Right ventricle myocardium inferior (tissue), 1 donor: ENCODE results near the gene ZGLP1. TPM values are rescaled to one million over a fixed set of nuclear protein-coding genes. Genes with fewer than 3 reads are reported as not detected.
"Not testable (repeated sequence)": the region's sequence is repeated elsewhere in the genome, so short reads cannot be mapped to it uniquely, and the experiment has no call there.

Source experiments
- ATAC-seq: fragments of 200-7000 bp; cut with Tn5 transposase; one replicate; pipeline ENCODE4 v1.9.1; 2020; ENCODE audit warnings: mild to moderate bottlenecking, moderate library complexity
- DNase-seq: peaks from one replicate; pipeline ENCODE4 v3.0.0; 2021; ENCODE audit errors: missing footprints
- intact Hi-C: fragments of 100-400 bp; cut with DNase I; formaldehyde crosslinking; loops from one replicate; pipeline ENCODE4 v1.11.0; 2022
- total RNA-seq: library from RNA; stranded (reverse); fragmentation: NEBNext Ultra II Directional; extraction: Animal tissue kit (Norgen Biotek cat#: 25700); gene quantifications from one replicate; pipeline ENCODE4 v1.2.1, GENCODE V29; 2021
- donor health status: DM: no; HTN: yes; CAD: no; lungs with severe emphysema.

The ZGLP1 gene
- total RNA-seq, 1 donor from 2014 or later, result 0.65 TPM

GRCh38 chr19:10286803-10287737 lies 22.5 kb downstream of the ZGLP1 start, which contains the start of gene ICAM4:
ICAM4 (plus strand) TSS chr19:10286955; CDS start chr19:10287013, 58 bp downstream.
- peak; percentile 91 for DNase-seq
- intact Hi-C loops, result no loop called here
- ATAC-seq, result peak; percentile 76

DNA sequence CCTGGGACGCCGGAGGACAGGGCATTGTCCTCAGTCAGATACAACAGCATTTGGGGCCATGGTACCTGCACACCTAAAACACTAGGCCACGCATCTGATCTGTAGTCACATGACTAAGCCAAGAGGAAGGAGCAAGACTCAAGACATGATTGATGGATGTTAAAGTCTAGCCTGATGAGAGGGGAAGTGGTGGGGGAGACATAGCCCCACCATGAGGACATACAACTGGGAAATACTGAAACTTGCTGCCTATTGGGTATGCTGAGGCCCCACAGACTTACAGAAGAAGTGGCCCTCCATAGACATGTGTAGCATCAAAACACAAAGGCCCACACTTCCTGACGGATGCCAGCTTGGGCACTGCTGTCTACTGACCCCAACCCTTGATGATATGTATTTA lies 24.2 kb downstream of the ZGLP1 start:
- peak; percentile 22 for DNase-seq
- intact Hi-C loops, result no loop called here

GRCh38 chr19:10284960-10285278 lies 24.7 kb downstream of the ZGLP1 start:
- intact Hi-C loops, result no loop called here
- no peak for ATAC-seq

More for the DNA sequence above, 24.2 kb downstream of the ZGLP1 start:
- no peak for ATAC-seq

DNA sequence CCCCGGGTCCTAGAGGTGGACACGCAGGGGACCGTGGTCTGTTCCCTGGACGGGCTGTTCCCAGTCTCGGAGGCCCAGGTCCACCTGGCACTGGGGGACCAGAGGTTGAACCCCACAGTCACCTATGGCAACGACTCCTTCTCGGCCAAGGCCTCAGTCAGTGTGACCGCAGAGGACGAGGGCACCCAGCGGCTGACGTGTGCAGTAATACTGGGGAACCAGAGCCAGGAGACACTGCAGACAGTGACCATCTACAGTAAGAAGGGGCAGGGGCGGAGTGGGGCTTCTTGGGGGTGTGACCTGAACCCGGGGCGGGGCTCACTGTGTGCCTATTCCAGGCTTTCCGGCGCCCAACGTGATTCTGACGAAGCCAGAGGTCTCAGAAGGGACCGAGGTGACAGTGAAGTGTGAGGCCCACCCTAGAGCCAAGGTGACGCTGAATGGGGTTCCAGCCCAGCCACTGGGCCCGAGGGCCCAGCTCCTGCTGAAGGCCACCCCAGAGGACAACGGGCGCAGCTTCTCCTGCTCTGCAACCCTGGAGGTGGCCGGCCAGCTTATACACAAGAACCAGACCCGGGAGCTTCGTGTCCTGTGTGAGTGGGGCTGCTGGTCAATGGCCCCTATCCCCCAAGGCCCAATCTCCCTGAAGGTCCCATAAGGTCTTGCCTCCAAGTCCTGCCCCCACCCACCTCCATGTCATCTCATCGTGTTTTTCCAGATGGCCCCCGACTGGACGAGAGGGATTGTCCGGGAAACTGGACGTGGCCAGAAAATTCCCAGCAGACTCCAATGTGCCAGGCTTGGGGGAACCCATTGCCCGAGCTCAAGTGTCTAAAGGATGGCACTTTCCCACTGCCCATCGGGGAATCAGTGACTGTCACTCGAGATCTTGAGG lies 25.3 kb downstream of the ZGLP1 start:
- ATAC-seq (no peak), DNase-seq (peak; percentile 31)
- intact Hi-C loops, result no loop called here

More at GRCh38 chr19:10284960-10285278, 24.7 kb downstream of the ZGLP1 start:
- DNase-seq, result peak; percentile 23

DNA sequence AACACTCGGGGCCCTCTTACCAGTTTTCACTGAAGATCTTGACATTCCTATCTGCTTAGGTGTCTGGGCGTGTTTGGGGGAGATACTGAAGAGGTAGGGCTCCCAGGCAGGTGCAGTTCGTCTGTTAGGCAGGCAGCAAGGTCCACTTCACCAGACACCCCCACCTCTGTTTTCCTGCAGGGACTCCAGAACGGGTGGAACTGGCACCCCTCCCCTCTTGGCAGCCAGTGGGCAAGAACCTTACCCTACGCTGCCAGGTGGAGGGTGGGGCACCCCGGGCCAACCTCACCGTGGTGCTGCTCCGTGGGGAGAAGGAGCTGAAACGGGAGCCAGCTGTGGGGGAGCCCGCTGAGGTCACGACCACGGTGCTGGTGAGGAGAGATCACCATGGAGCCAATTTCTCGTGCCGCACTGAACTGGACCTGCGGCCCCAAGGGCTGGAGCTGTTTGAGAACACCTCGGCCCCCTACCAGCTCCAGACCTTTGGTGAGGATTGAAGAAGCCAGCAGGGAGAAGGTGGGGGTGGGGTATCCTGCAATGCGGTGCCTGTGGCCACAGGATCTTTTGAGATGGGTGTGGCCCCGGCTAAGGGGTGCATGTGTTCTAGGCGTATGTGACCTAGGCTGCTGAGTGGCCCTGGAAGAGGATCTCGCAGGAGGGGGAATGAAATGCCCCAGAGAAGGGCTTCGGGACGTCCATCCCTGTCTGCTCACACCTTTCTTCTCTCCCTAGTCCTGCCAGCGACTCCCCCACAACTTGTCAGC lies 26.1 kb downstream of the ZGLP1 start:
- peak; percentile 53 for DNase-seq
- intact Hi-C loops, result no loop called here
- no peak for ATAC-seq

- ATAC-seq, DNase-seq, intact Hi-C loops: not testable (repeated sequence)
Observed at GRCh38 chr19:10282043-10282442, 27.6 kb downstream of the ZGLP1 start.

- ATAC-seq (no peak), DNase-seq (peak; percentile 32)
- intact Hi-C loops, result no loop called here
Observed at GRCh38 chr19:10279737-10280442, 29.7 kb downstream of the ZGLP1 start.

DNA sequence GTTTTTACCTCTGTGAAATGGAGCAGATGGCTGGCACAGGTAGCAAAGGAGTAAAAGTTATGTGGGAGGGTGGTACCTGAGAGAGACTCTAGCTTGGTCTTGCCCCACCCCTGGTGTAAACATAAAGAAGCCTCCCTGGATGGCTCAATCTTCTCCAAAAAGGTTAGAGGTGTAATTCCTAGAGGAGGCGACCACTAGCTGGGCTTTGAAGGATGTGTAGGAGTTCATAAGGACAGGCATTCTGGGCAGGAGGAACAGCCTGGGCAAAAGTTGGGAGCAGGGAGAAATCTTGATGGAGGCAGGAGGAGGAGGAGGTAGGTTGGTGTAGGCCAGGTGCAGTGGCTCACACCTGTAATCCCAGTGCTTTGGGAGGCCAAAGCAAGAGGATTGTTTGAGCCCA lies 30.7 kb downstream of the ZGLP1 start:
- ATAC-seq (no peak), DNase-seq (no peak)
- intact Hi-C loops, result no loop called here

GRCh38 chr19:10277795-10278589 lies 31.6 kb downstream of the ZGLP1 start:
- intact Hi-C loops, result no loop called here
- DNase-seq (no peak), ATAC-seq (no peak)

GRCh38 chr19:10274589-10274988 lies 35.0 kb downstream of the ZGLP1 start:
- intact Hi-C loops, result no loop called here
- DNase-seq, result peak; percentile 55
- no peak for ATAC-seq

DNA sequence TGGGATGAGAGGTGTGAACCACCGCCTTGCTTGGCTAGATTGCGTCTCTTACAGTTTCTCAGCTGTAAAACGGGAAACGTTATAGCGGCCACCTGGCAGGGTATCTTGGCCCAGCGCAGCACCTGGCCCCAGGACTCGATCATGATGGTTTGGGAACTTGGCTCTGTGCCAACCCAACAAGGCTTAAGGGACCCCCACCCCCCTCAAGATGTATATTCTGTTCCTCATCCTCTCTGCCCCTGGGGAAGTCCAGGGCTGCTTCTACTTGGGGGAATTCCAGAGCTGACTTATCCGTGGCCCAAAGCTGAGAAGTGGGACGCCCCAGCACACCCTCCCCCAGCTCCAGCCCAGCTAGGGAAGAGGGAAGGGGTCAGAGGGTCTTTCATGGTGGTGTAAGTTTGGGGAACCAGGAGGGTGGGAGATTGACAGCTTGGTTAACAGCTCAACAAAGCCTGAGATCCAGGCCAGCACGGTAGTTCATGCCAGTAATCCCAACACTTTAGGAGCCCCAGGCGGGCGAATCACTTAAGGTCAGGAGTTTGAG lies 38.0 kb downstream of the ZGLP1 start:
- DNase-seq (peak; percentile 21), ATAC-seq (no peak)
- intact Hi-C loops, result loop anchor here (2.0 kb wide), 1 partner anchor 61 kb away; the partner anchor contains the start of gene RAVER1

GRCh38 chr19:10270616-10271394 lies 38.8 kb downstream of the ZGLP1 start, which contains the start of gene ICAM1:
ICAM1 (plus strand) TSS chr19:10271120; CDS start chr19:10271160, 40 bp downstream.
- ATAC-seq, result peak; percentile 69
- DNase-seq, result peak; percentile 92
- intact Hi-C loops, result loop anchor here (2.0 kb wide), 1 partner anchor 62 kb away; the partner anchor contains the start of gene RAVER1

- DNase-seq, result peak; percentile 95
- peak; percentile 59 for ATAC-seq
- intact Hi-C loops, result loop anchor here (2.0 kb wide), 1 partner anchor 63 kb away; the partner anchor contains the start of gene RAVER1
Observed at GRCh38 chr19:10270180-10270615, 39.4 kb downstream of the ZGLP1 start.

- peak; percentile 84 for ATAC-seq
- peak; percentile 94 for DNase-seq
- intact Hi-C loops, result loop anchor here (1.0 to 2.0 kb wide), 2 partner anchors 63 to 120 kb away; partner anchors contain the start of gene RAVER1
Observed at GRCh38 chr19:10269333-10270179, 40.1 kb downstream of the ZGLP1 start.

- no peak for ATAC-seq
- intact Hi-C loops, result no loop called here
Observed at GRCh38 chr19:10268071-10268470, 41.5 kb downstream of the ZGLP1 start.

More at GRCh38 chr19:10268071-10268470, 41.5 kb downstream of the ZGLP1 start:
- no peak for DNase-seq
